K562 (cell line): ENCODE data around the gene COQ5. TPM values are rescaled to one million over a fixed set of nuclear protein-coding genes. Genes with fewer than 3 reads are reported as not detected.

Experiments
- ATAC-seq: fragments of 200-7000 bp; cut with Tn5 transposase; 3 replicates; pipeline ENCODE4 v1.9.1; 2020; ENCODE audit warnings: moderate library complexity
- BruUV-seq: library from RNA; stranded (reverse); fragments of 400-500 nt; replicated peaks from 2 replicates; lab custom pipeline; 2021; lab: Mats Ljungman, UMichigan
- CTCF ChIA-PET: fragments of 300-600 bp; formaldehyde crosslinking; extraction: SDS; loops from one replicate; lab custom pipeline; 2021; ENCODE audit warnings: low intra/inter-chr PET ratio; lab: Yijun Ruan, JAX
- POLR2A ChIA-PET: fragments of 300-600, 350-650 bp; sonication (Branson Sonifier 250); formaldehyde crosslinking; extraction: SDS; loops from one replicate; lab custom pipeline; 2021; ENCODE audit warnings: antibody characterized with exemption, inconsistent platforms; lab: Yijun Ruan, JAX
- DNase-seq, 4 experiments: peaks; one replicate each; pipeline versions ENCODE4 v3.0.0 to v3.0.0-alpha.2; 2011 to 2018; ENCODE audit warnings: low spot score in 3 of 4, mixed read lengths in 3 of 4; ENCODE audit errors: extremely low read depth in 1 of 4
- FAIRE-seq: peaks from 2 replicates; lab custom pipeline; 2011; peaks lifted over from hg19 to GRCh38; lab: Jason Lieb, UNC
- H2AFZ ChIP-seq: 2 replicates; pipeline ENCODE4 v1.6.0; 2011; ENCODE audit warnings: low read depth, low read length, control low read depth, inconsistent platforms
- H3K27ac ChIP-seq: fragments of 200-600 bp; 3 replicates; pipeline ENCODE4 v1.8.0; 2011; ENCODE audit warnings: low read depth, mild to moderate bottlenecking, control low read depth, inconsistent platforms, low read length, moderate library complexity, mixed read lengths; ENCODE audit errors: extremely low read depth
- H3K27me3 ChIP-seq, 2 experiments: fragments of 300-600 bp in 1 of 2; 2 replicates in 1 of 2; 3 replicates in 1 of 2; pipeline versions ENCODE4 v1.6.0 to v1.8.0; 2011; ENCODE audit warnings: inconsistent platforms in 2 of 2, low read length in 2 of 2, mild to moderate bottlenecking in 1 of 2, mixed read lengths in 1 of 2, moderate library complexity in 1 of 2; ENCODE audit not compliant: control insufficient read depth in 2 of 2, insufficient read depth in 2 of 2
- H3K36me3 ChIP-seq: fragments of 300-600 bp; 3 replicates; pipeline ENCODE4 v1.8.0; 2011; ENCODE audit warnings: mild to moderate bottlenecking, low read length, inconsistent platforms; ENCODE audit not compliant: control insufficient read depth, insufficient read depth
- H3K4me1 ChIP-seq, 2 experiments: fragments of 200-600 bp in 1 of 2; replicated peaks in 1 of 2; 2 replicates in 1 of 2; 3 replicates in 1 of 2; pipeline versions ENCODE4 v1.5.1 to v1.8.0; 2011; ENCODE audit warnings: inconsistent platforms in 2 of 2, low read length in 2 of 2, mild to moderate bottlenecking in 1 of 2, mixed read lengths in 1 of 2, moderate library complexity in 1 of 2; ENCODE audit not compliant: control insufficient read depth in 2 of 2, insufficient read depth in 2 of 2
- H3K4me2 ChIP-seq: 2 replicates; pipeline ENCODE4 v1.6.1; 2011; ENCODE audit warnings: low read length, control low read depth, inconsistent platforms, mixed read lengths; ENCODE audit not compliant: insufficient read depth
- H3K4me3 ChIP-seq: fragments of 200-600 bp; sonication (generic), shearing (Covaris generic); 2 replicates; pipeline ENCODE4 v1.5.1; 2016; ENCODE audit warnings: control low read depth, inconsistent platforms
- H3K79me2 ChIP-seq: fragments of 200-600 bp; 3 replicates; pipeline ENCODE4 v1.8.0; 2011; ENCODE audit warnings: low read length, inconsistent platforms; ENCODE audit not compliant: control insufficient read depth, insufficient read depth
- H3K9ac ChIP-seq, 2 experiments: 2 replicates each; pipeline versions ENCODE4 v1.6.0 to v1.6.1; 2011; ENCODE audit warnings: low read depth in 2 of 2, low read length in 2 of 2, control low read depth in 1 of 2, inconsistent platforms in 1 of 2, mild to moderate bottlenecking in 1 of 2, mixed read lengths in 1 of 2; ENCODE audit not compliant: insufficient read depth in 1 of 2
- H3K9me1 ChIP-seq: one replicate; pipeline ENCODE4 v1.6.0; 2011; ENCODE audit warnings: inconsistent platforms, mild to moderate bottlenecking, low read length, moderate library complexity; ENCODE audit not compliant: control insufficient read depth, insufficient read depth
- H3K9me3 ChIP-seq: replicated peaks from 2 replicates; pipeline ENCODE4 v1.5.1; 2011; ENCODE audit warnings: low read depth, low read length, inconsistent platforms; ENCODE audit not compliant: control insufficient read depth, insufficient read depth
- H4K20me1 ChIP-seq: replicated peaks from 2 replicates; pipeline ENCODE4 v1.6.1; 2011; ENCODE audit warnings: low read length, inconsistent platforms, mixed read lengths; ENCODE audit not compliant: control insufficient read depth, insufficient read depth
- CBX5 ChIP-seq: IDR thresholded peaks from 2 replicates; pipeline ENCODE4 v1.6.1; 2014; ENCODE audit warnings: low read depth, borderline replicate concordance
- ETV5 ChIP-seq: sonication (generic); formaldehyde crosslinking; IDR thresholded peaks from 2 replicates; pipeline ENCODE4 v1.4.0; 2020; ENCODE audit warnings: low read depth, mild to moderate bottlenecking, missing genetic modification reagents
- GABPB1 ChIP-seq: sonication (generic); formaldehyde crosslinking; IDR thresholded peaks from 2 replicates; pipeline ENCODE4 v1.8.0; 2022; ENCODE audit warnings: mild to moderate bottlenecking, missing genetic modification reagents
- IRF1 ChIP-seq: sonication (generic); formaldehyde crosslinking; IDR thresholded peaks from 2 replicates; pipeline ENCODE4 v1.8.0; 2022; ENCODE audit warnings: missing genetic modification reagents, mild to moderate bottlenecking, borderline replicate concordance
- SP1 ChIP-seq: sonication (generic); formaldehyde crosslinking; IDR thresholded peaks from 2 replicates; pipeline ENCODE4 v1.8.1; 2022; ENCODE audit warnings: mild to moderate bottlenecking, missing genetic modification reagents
- SRF ChIP-seq, 2 experiments: fragments of 250-450, 450-650 bp in 1 of 2; sonication (Bioruptor Pico) in 1 of 2; sonication (generic) in 1 of 2; formaldehyde crosslinking; IDR thresholded peaks; 2 replicates each; pipeline versions ENCODE4 v1.5.0 to v1.5.1; 2020 to 2022; ENCODE audit warnings: mild to moderate bottlenecking in 1 of 2, missing genetic modification reagents in 1 of 2
- ZFP36 ChIP-seq: fragments of 150-350 bp; IDR thresholded peaks from 2 replicates; pipeline ENCODE4 v1.6.1; 2018; ENCODE audit warnings: low read length, low read depth; ENCODE audit not compliant: partially characterized antibody
- WGBS: fragments of 100-300 bp; shearing (Covaris generic); methylation state at CpG from one replicate; pipeline ENCODE4 v1.1.6; 2016; ENCODE audit warnings: low coverage, mixed read lengths; ENCODE audit not compliant: insufficient coverage; ENCODE audit errors: missing lambda C conversion rate; 5-methylcytosine and 5-hydroxymethylcytosine counted together
- in situ Hi-C: fragments of 300-500 bp; cut with MboI; formaldehyde crosslinking; loops from 4 replicates; pipeline ENCODE4 v1.15.0; 2018; ENCODE audit warnings: inconsistent platforms, mixed read lengths
- intact Hi-C: fragments of 100-400 bp; cut with micrococcal nuclease; formaldehyde crosslinking; loops from 2 replicates; pipeline ENCODE4 v1.14.2; 2022
- polyA plus RNA-seq, 8 experiments: library from polyadenylated mRNA; depleted of rRNA in 4 of 8; stranded (reverse) in 5 of 8; unstranded in 3 of 8; fragments of >200 nt; fragmentation: Nextera tagmentation in 2 of 8; fragmentation: Illumina TruSeq in 1 of 8; extraction: Ambion mirVana in 2 of 8; extraction: Trizol in 1 of 8; gene quantifications; 2 replicates each; pipeline versions ENCODE4 v1.2.1 to v1.2.3, GENCODE V29; 2011 to 2014; ENCODE audit warnings: inconsistent platforms in 1 of 8, missing spikeins in 1 of 8
- total RNA-seq, 7 experiments: library from RNA; depleted of rRNA in 6 of 7; stranded (reverse); fragments of >200 nt in 6 of 7; fragmentation: Illumina TruSeq in 2 of 7; extraction: Trizol in 2 of 7; gene quantifications; 2 replicates each; pipeline versions ENCODE4 v1.2.1 to v1.2.3, GENCODE V29; 2011 to 2021; ENCODE audit warnings: low replicate concordance in 1 of 7

Gene COQ5
- total and polyA plus RNA-seq, 9 of the 15 experiments (the other 6 are each of a cell fraction or from before 2014, with no cell fraction given): 19.2 to 59.7 (median 30.4) TPM

GRCh38 chr12:120480211-120480610 is 48.7 kb downstream of the COQ5 start:
- CTCF ChIA-PET: no interaction called here
- BruUV-seq: no TSS peak

DNA sequence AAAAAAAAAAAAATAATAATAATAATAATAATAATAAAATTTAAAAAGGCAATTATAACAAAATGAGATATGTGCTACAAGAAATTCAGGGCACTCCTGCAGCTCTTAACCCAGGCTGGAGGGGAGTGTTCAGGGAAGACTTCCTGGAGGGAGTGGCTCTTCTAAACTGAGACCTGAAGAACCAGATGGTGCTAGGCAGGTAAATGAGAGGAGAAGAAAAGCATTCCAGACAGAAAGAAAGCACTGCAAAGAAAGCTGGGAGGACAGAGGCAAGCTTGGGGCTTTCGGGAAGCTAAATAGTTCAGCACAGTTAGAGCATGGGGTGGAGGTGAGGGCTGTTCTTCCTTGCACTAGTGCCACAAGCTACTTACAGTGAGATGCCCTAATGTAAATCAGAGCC is 49.5 kb downstream of the COQ5 start:
- WGBS: 71% methylated on average over 1 of the region's 1 CpG
- CTCF ChIA-PET: no interaction called here
- DNase-seq (no peak), ATAC-seq (peak; percentile 13; the same call in 2 of the 3 replicates), FAIRE-seq (peak; percentile 42)
- BruUV-seq: no TSS peak
- Histone ChIP-seq H3K27ac (0 out of 3 replicates have a peak overlapping the region, but pooled peaks have one; percentile 66), H4K20me1 (no peaks in the 10 kb centered on the region), H2AFZ (no peak overlapping the region), H3K4me3 (no peak overlapping the region), H3K9me1 (peaks cover 5% of the 10 kb centered on the region), H3K4me2 (no peak overlapping the region), H3K9ac (0 out of 4 replicates have a peak overlapping the region, but pooled peaks of 1 of the 2 experiments have one; percentile 28), H3K27me3 (no peaks in the 10 kb centered on the region; a peak in 1 of 5 replicates), H3K79me2 (peaks cover 27% of the 10 kb centered on the region), H3K4me1 (peaks cover 20 to 41% of the 10 kb centered on the region in 2 experiments), H3K36me3 (peaks cover 13% of the 10 kb centered on the region; the same call in 2 of the 3 replicates), H3K9me3 (no peaks in the 10 kb centered on the region)
- TF ChIP-seq IRF1 (CRISPR knock-in tag) (no peak), ZFP36 (peak; percentile 92)
- in situ Hi-C loops (no loop called here), intact Hi-C loops (no loop called here)
- POLR2A ChIA-PET: interaction anchor here (0.9 to 1.6 kb wide), 5 partner anchors 9 to 17 kb away, joined by 3 to 5 read pairs (median 3); partner anchors contain the start of gene SRSF9

More at GRCh38 chr12:120480211-120480610, 48.7 kb downstream of the COQ5 start:
- in situ Hi-C loops: no loop called here
- intact Hi-C loops: no loop called here
- Histone ChIP-seq H3K4me2 (peak overlapping the region; percentile 46; the same call in 1 of the 2 replicates), H3K4me1 (peaks cover 23 to 34% of the 10 kb centered on the region in 2 experiments), H3K36me3 (peaks cover 13% of the 10 kb centered on the region; the same call in 2 of the 3 replicates), H3K4me3 (no peak overlapping the region), H4K20me1 (no peaks in the 10 kb centered on the region), H3K9me1 (peaks cover 5% of the 10 kb centered on the region), H3K79me2 (peaks cover 21% of the 10 kb centered on the region), H3K9me3 (no peaks in the 10 kb centered on the region), H3K27ac (peak overlapping the region; percentile 66), H2AFZ (peak overlapping the region; percentile 61; the same call in 1 of the 2 replicates), H3K9ac (peak overlapping the region in 1 of 2 experiments; percentile 72; a peak in 1 of 4 replicates), H3K27me3 (no peaks in the 10 kb centered on the region; a peak in 1 of 5 replicates)
- ATAC-seq (peak; percentile 65), FAIRE-seq (no peak), DNase-seq (no peak)
- POLR2A ChIA-PET: interaction anchor here (0.5 to 1.6 kb wide), 6 partner anchors 10 to 188 kb away, joined by 3 to 5 read pairs (median 4); partner anchors contain the start of genes GATC, SRSF9 and TRIAP1
- 0 out of 2 replicates have a peak, but pooled peaks have one; percentile 19 for TF ChIP-seq ETV5 (CRISPR knock-in tag)
- TF ChIP-seq GABPB1 (CRISPR knock-in tag): no peak
- peak in 1 of 2 experiments; percentile 55; a peak in 1 of 4 replicates for TF ChIP-seq SRF (CRISPR knock-in tag; IDR thresholded peaks at IDR 0.05)
- TF ChIP-seq SP1: no peak
- TF ChIP-seq CBX5: no peak
- 0% methylated on average over 1 of the region's 1 CpG for WGBS
